Renal pelvis (tissue), 4 donors: ENCODE data around the gene MARCHF3. TPM values are rescaled to one million over a fixed set of nuclear protein-coding genes. Genes with fewer than 3 reads are reported as not detected.
A peak's percentile ranks its signal among the peaks of the same experiment; 100 is the strongest.
"Not testable (repeated sequence)": the region's sequence is repeated elsewhere in the genome, so short reads cannot be mapped to it uniquely, and the experiment has no call there.

ENCODE experiments used
- DNase-seq: peaks from one replicate; pipeline ENCODE4 v3.0.0-alpha.2; 2013
- polyA plus RNA-seq, 3 donors: library from polyadenylated mRNA; unstranded; fragments of 120-200 nt; gene quantifications; one replicate each; pipeline ENCODE4 v1.2.1, GENCODE V29; 2013; ENCODE audit not compliant: insufficient read length in 3 of 3

The MARCHF3 gene
- polyA plus RNA-seq, 3 donors, result 7.0 to 9.0 (median 8.8) TPM

- no peak for DNase-seq
Measured at GRCh38 chr5:126881821-126882600, 148.3 kb downstream of the MARCHF3 start.

- no peak for DNase-seq
Measured at GRCh38 chr5:126878634-126879033, 151.7 kb downstream of the MARCHF3 start.

GRCh38 chr5:126878085-126878484 lies 152.3 kb downstream of the MARCHF3 start:
- no peak for DNase-seq

GRCh38 chr5:126877602-126878001 lies 152.8 kb downstream of the MARCHF3 start:
- no peak for DNase-seq

GRCh38 chr5:126875303-126875785 lies 155.0 kb downstream of the MARCHF3 start:
- peak; percentile 59 for DNase-seq

GRCh38 chr5:126872561-126873354 lies 157.6 kb downstream of the MARCHF3 start:
- DNase-seq, result no peak

- DNase-seq, result no peak
Measured at GRCh38 chr5:126871441-126871840, 158.9 kb downstream of the MARCHF3 start.

GRCh38 chr5:126869005-126869451 lies 161.3 kb downstream of the MARCHF3 start:
- DNase-seq, result peak; percentile 59

GRCh38 chr5:126868338-126869004 lies 161.9 kb downstream of the MARCHF3 start:
- peak; percentile 76 for DNase-seq

GRCh38 chr5:126866851-126867636 lies 163.3 kb downstream of the MARCHF3 start:
- DNase-seq, result no peak

GRCh38 chr5:126865299-126865698 lies 165.1 kb downstream of the MARCHF3 start:
- DNase-seq, result no peak

GRCh38 chr5:126864042-126864688 lies 166.2 kb downstream of the MARCHF3 start:
- no peak for DNase-seq

GRCh38 chr5:126863402-126863801 lies 167.0 kb downstream of the MARCHF3 start:
- no peak for DNase-seq

GRCh38 chr5:126858441-126858840 lies 171.9 kb downstream of the MARCHF3 start:
- DNase-seq, result no peak

- no peak for DNase-seq
Measured at GRCh38 chr5:126857472-126858410, 172.6 kb downstream of the MARCHF3 start.

- no peak for DNase-seq
Measured at GRCh38 chr5:126855266-126855665, 175.1 kb downstream of the MARCHF3 start.

GRCh38 chr5:126854526-126855110 lies 175.7 kb downstream of the MARCHF3 start:
- no peak for DNase-seq

- DNase-seq, result not testable (repeated sequence)
Measured at GRCh38 chr5:126853541-126854307, 176.6 kb downstream of the MARCHF3 start.
